GM12892 (cell line): ENCODE data around the gene NT5DC1.

Experiments
- POLR2A ChIP-seq: IDR thresholded peaks from 2 replicates; pipeline ENCODE4 v1.6.1; 2011; ENCODE audit warnings: low read depth, low read length, control low read depth
- TAF1 ChIP-seq: IDR thresholded peaks from 2 replicates; pipeline ENCODE4 v1.6.1; 2011; ENCODE audit warnings: low read depth, mild to moderate bottlenecking, control low read depth, low read length, borderline replicate concordance

DNA sequence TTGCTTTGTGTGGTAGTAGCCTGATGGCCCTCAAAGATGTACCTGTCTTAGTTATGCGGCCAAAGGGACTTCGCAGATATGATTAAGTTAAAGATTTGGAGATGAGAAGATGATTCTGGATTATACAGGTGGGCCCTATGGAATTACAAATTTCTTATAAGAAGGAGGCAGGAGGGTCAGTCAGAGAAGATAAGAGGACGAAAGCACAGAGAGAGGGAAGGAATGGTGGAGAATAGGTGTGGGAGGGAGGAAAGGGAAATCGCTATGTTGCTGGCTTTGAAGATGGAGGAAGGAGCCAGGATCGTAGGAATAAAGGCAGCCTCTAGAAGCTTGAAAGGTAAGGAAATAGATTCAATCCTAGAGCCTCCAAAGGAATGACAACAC, 180.3 kb downstream of the NT5DC1 start:
- TF ChIP-seq TAF1: no peak
- no peak for TF ChIP-seq POLR2A
